ENCODE data around the gene MTMR10.

Gene MTMR10

GRCh38 chr15:30979457-30979856 lies 12.0 kb downstream of the MTMR10 start:
- DNase-seq (ENCODE audit: low read depth) = no peak
- H3K4me3 ChIP-seq (ENCODE audit: low read length) = no peak overlapping the region
- no peak for TF ChIP-seq CTCF (conservative IDR thresholded peaks at IDR 0.05; ENCODE audit: low read depth, low read length)

GRCh38 chr15:30978328-30978727 lies 13.1 kb downstream of the MTMR10 start:
- no peak for DNase-seq (ENCODE audit: low read depth)
- H3K4me3 ChIP-seq (ENCODE audit: low read length) = no peak overlapping the region
- no peak for TF ChIP-seq CTCF (conservative IDR thresholded peaks at IDR 0.05; ENCODE audit: low read depth, low read length)

GRCh38 chr15:30974112-30974511 lies 17.3 kb downstream of the MTMR10 start:
- DNase-seq (ENCODE audit: low read depth) = no peak
- no peak overlapping the region for H3K4me3 ChIP-seq (ENCODE audit: low read length)
- no peak for TF ChIP-seq CTCF (conservative IDR thresholded peaks at IDR 0.05; ENCODE audit: low read depth, low read length)

GRCh38 chr15:30973379-30973778 lies 18.0 kb downstream of the MTMR10 start:
- no peak for DNase-seq (ENCODE audit: low read depth)
- TF ChIP-seq CTCF (conservative IDR thresholded peaks at IDR 0.05; ENCODE audit: low read depth, low read length) = no peak

GRCh38 chr15:30969724-30970123 lies 21.7 kb downstream of the MTMR10 start:
- DNase-seq (ENCODE audit: low read depth) = no peak
- no peak overlapping the region for H3K4me3 ChIP-seq (ENCODE audit: low read length)
- no peak for TF ChIP-seq CTCF (conservative IDR thresholded peaks at IDR 0.05; ENCODE audit: low read depth, low read length)

More at GRCh38 chr15:30973379-30973778, 18.0 kb downstream of the MTMR10 start:
- no peak overlapping the region for H3K4me3 ChIP-seq (ENCODE audit: low read length)

- H3K4me3 ChIP-seq (ENCODE audit: low read length) = no peak overlapping the region
- DNase-seq (ENCODE audit: low read depth) = no peak
- TF ChIP-seq CTCF (conservative IDR thresholded peaks at IDR 0.05; ENCODE audit: low read depth, low read length) = no peak
Measured at GRCh38 chr15:30963681-30964080, 27.7 kb downstream of the MTMR10 start.

GRCh38 chr15:30962659-30963058 lies 28.8 kb downstream of the MTMR10 start:
- TF ChIP-seq CTCF (conservative IDR thresholded peaks at IDR 0.05; ENCODE audit: low read depth, low read length) = no peak
- no peak overlapping the region for H3K4me3 ChIP-seq (ENCODE audit: low read length)
- no peak for DNase-seq (ENCODE audit: low read depth)
